HL-60/S4 (cell line): ENCODE measurements around the gene SPDEF.

Source experiments
- in situ Hi-C: fragments of 300-500 bp; cut with MboI; formaldehyde crosslinking; loops from 2 replicates; pipeline ENCODE4 v1.14.3; 2022; ENCODE audit warnings: low sequenced_read_pairs

The SPDEF gene

DNA sequence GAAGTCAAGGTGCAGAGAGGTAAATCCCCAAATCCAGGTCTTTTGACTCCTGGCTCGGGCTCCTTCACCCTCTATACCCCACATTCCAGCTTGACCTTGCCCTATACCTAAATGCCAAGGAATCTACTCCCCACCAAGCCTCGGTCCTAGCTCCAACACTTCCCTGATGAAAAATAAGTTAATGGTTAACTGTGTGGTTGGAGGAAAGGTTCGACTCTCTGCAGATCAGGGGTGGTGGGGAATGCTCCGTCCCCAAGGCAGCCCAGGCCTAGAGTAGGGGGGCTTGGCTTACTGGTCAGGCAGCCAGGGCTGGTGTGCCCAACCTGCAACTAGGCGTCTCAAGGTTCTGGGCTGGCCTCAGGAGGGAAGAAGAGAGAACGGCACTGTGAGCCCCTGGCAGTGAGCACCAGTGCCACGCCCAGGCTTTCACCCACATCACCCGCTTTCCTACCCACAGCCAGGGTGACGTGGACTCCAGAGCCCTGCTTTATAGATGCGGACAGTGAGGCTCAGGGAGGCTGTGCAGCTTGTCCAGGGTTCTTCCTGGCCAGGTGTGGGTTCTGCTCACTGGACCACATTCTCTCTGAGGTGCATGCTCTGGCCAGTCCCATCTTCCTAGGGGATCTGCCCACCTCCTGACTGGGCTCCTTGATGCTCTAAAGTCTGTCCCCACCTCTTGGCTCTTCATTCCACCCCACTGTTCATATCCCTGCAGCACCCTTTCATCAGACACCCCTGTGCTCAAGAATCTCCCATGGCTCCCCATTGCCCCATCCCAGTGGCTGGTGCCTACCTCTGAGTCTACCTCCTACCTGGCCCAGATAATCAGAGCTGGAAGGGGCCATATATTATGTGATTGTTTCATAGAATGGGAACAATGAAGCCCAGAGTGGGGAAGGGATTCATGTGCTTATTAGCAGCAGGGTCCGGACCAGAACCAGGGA, 8.2 kb downstream of the SPDEF start:
- in situ Hi-C loops = no loop called here

- in situ Hi-C loops = no loop called here
Measured at GRCh38 chr6:34546551-34547321, 9.4 kb downstream of the SPDEF start.

DNA sequence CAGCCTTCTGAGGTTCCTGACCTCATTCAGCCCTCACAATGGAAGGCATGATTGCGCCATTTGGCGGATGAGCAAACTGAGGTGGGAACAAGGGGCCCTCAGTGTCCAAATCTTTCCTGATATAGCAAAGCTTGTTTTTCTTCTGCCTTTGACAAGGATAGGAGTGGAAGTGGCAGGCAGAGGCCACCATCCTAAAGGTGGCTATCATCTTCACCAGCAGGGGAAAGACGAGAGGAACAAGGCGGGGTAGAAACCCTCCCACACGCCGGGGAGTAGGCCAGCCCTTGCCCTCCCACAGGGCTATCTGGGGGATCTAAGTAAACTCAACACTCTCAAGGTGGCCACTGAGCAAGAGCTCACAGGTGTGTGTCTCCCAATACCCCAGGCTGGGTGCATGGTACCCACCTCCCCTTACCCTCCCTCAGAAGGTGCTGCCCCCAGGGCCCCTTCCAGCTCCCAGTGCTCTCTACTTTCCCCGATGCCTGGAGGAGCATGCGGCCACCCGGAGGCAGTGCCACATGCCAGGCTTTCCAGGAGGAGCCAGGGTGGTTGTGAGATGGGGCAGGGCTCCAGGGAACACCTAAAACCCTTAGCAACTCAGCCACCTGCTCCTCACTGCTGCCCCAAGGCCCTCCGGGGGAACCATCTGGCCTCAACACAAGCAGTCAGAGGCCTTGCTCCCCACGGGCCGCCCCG, 11.2 kb downstream of the SPDEF start:
- in situ Hi-C loops = no loop called here

- in situ Hi-C loops = no loop called here
Measured at GRCh38 chr6:34544052-34544604, 12.0 kb downstream of the SPDEF start.

DNA sequence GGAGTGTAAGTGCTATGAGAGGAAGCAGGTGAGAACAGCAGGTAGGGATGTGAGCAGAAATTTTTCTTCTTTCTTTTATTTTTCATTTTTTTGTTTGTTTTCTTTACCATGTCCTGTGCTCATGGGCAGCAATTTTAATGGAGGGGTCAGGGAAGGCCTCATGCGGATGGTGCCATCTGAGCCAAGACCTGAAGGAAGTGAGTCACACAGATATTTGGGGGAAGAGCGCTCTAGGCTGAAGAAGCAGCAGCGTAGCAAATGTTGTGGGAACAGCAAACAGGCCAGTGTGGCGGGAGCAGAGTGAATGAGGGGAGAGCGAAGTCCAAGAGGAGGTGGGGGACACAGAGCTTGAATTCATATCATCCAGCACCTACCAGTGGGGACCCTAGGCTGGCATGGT, 12.7 kb downstream of the SPDEF start:
- in situ Hi-C loops = no loop called here

DNA sequence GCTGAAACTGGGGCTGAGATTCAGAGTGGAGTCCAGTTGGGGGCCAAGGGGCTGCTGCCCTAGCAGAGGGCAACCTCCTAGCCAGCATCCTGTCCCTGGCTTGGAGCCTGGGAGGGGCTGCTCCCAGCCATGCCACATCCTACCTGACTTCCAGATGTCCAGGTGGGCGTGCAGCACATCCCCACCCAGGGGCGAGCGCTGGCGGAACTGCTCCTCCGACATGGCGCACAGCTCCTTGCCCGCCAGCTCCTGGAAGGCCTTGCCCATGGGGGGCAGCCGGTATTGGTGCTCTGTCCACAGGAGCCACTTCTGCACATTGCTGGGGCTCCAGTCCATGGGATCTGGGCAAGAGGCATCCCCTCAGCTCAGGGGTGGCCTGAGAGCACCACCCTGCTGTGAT, 15.3 kb downstream of the SPDEF start:
- in situ Hi-C loops = no loop called here

GRCh38 chr6:34540222-34540621, 15.9 kb downstream of the SPDEF start:
- in situ Hi-C loops = no loop called here

DNA sequence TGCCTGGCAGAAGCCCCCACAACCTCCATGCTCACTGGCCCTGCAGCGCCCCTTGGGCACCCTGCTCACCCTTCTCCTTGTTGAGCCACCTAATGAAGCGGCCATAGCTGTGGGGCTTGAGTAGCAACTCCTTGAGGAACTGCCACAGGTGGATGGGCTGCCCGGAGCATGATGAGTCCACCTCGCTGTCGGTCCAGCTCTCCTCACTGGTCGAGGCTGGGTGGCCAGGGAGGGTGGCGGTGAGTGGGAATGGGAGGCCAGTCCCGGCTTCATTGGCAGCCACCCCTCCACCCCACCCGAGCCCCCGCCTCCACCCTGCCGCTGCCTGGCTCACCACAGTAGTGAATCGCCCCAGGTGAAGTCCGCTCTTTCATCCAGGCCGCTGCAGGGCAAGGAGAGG, 16.9 kb downstream of the SPDEF start:
- in situ Hi-C loops = no loop called here

- in situ Hi-C loops = no loop called here
Measured at GRCh38 chr6:34538581-34538980, 17.5 kb downstream of the SPDEF start.

- in situ Hi-C loops = no loop called here
Measured at GRCh38 chr6:34537922-34538550, 18.1 kb downstream of the SPDEF start.

GRCh38 chr6:34536959-34537848, 18.9 kb downstream of the SPDEF start:
- in situ Hi-C loops = no loop called here

- in situ Hi-C loops = no loop called here
Measured at GRCh38 chr6:34536251-34536958, 19.7 kb downstream of the SPDEF start.

DNA sequence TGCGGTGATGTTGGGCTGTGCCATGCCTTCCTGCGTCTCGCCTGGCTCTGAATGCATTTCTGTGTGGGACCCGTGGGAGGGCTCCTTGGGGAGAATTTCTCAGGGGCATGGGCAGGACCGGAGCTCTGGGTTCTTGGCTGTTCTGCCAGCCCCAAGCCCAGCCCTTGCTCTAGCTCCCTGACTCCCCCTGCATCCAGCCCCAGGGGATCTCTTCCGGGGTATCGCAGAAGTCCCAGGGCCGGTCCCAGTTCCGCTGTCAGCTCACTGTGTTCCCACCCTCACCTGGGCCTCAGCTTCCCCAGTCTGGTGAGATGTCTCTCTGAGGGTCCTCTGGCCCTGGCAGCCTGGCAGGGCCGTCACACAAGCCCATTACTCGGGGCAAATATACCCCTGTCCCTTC, 20.5 kb downstream of the SPDEF start:
- in situ Hi-C loops = no loop called here

DNA sequence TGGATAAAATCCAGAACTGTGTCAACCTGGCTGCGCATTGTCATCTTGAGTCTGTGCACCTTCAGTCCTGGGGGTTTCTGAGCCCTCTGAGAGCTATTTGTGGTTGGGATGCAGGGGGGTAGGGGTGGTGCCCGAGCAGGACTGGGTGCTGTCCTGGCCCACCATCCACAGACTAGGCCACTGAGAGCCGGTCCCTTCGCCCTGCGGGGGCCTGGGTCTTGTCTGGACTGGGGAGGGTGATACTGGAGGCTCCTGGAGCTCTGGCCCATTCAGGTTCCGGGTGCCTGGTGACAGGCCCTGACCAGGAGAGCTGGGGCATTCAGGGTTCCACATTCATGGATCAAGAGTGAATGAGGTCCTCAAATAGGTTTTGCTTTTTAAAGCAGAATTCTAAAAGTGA, 20.9 kb downstream of the SPDEF start:
- in situ Hi-C loops = no loop called here

DNA sequence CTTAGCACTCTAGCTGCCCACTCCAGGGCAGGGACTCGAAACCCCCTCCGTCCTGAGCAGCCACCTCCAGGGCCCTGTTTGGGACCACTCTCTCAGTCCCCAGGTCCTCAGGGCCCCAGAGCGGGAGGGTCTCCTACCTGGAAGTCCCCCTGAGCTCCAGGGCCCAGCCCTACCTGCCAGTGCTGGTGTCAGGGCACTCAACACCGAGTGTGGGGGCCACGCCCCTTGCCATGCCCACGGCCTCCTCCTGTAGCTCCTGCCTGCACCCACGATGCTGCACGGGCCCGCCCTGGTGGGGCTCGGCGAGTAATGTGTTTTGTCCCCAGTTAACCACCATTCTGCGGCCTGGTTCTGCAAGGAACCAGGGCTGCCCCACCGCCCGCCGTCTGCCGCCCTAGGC, 21.5 kb downstream of the SPDEF start:
- in situ Hi-C loops = no loop called here

DNA sequence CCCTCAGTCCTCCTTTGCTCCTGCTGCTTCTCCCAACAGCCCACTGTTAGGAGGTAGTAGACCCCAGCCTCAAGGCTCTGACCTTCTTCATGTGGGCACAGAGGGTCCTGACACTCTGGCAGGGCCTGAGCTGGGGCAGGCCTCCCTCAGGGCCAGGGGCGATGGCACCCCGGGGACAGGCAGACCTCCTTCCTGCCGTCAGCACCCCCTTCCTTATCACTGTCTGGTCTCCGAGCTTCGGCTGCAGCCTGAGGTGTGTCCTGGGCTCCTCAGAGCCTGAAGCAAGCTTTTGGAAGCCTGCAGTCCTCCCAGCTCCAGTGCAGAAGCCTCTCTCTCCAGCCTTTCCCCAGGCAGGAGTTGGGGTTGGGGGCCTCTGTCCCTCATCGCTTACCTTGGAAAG, 22.0 kb downstream of the SPDEF start:
- in situ Hi-C loops = no loop called here

- in situ Hi-C loops = no loop called here
Measured at GRCh38 chr6:34532230-34532629, 23.9 kb downstream of the SPDEF start.

DNA sequence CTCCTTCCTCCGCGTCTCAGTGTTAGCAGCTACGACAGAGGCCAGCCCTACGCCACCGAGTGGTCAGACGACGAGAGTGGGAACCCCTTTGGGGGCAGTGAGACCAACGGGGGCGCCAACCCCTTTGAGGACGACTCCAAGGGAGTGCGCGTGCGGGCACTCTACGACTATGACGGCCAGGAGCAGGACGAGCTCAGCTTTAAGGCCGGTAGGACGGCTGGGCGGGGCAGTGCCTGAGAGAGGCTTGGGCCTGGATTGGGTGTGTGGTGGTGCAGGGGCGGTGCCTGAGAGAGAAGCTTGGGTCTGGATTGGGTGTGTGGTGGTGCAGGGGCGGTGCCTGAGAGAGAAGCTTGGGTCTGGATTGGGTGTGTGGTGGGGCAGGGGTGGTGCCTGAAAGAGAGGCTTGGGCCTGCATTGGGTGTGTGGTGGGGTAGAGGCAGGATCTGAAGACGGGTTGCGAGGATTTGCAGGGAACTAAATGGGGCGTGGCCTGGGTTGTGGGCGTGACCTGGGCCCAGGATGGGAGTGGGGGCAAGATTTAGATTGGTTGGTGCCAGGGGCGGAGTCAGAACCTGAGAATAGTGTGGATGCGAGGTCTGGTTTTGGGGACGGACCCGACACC, 24.4 kb downstream of the SPDEF start:
- in situ Hi-C loops = no loop called here
